Body of pancreas (tissue), 4 donors: Measurements from ENCODE around the gene PLCH1. TPM values are rescaled to one million over a fixed set of nuclear protein-coding genes. Genes with fewer than 3 reads are reported as not detected.

Source experiments
- ATAC-seq: fragments of 150-250 bp; one replicate; pipeline ENCODE4 v1.9.1; 2016
- DNase-seq, 4 donors: peaks; one replicate each; pipeline ENCODE4 v3.0.0-alpha.2; 2019
- H3K27ac ChIP-seq, 4 donors: fragments of 200-600 bp; sonication (generic); 1 replicate in 3 of 4; 2 replicates in 1 of 4; pipeline versions ENCODE4 v1.5.1 to v1.6.1; 2016 to 2019; ENCODE audit warnings: mild to moderate bottlenecking in 1 of 4, mixed read lengths in 1 of 4, moderate library complexity in 1 of 4
- H3K27me3 ChIP-seq, 2 donors: fragments of 200-600 bp; sonication (generic); one replicate each; pipeline ENCODE4 v1.6.0; 2016; ENCODE audit warnings: mild to moderate bottlenecking in 1 of 2
- H3K36me3 ChIP-seq, 2 donors: fragments of 200-600 bp; sonication (generic); replicated peaks in 1 of 2; 2 replicates each; pipeline ENCODE4 v1.5.1; 2016; ENCODE audit warnings: low read depth in 2 of 2; ENCODE audit not compliant: insufficient read depth in 1 of 2
- H3K4me1 ChIP-seq: fragments of 200-600 bp; sonication (generic); one replicate; pipeline ENCODE4 v1.6.0; 2016
- H3K4me3 ChIP-seq, 2 donors: fragments of 200-600 bp; sonication (generic); 1 replicate in 1 of 2; 2 replicates in 1 of 2; pipeline ENCODE4 v1.5.1; 2016 to 2019
- H3K9me3 ChIP-seq, 3 donors: fragments of 200-600 bp; sonication (generic); 1 replicate in 2 of 3; 2 replicates in 1 of 3; pipeline ENCODE4 v1.5.1; 2016
- POLR2A ChIP-seq, 3 donors: fragments of 450-650 bp; IDR thresholded peaks; one replicate each; pipeline ENCODE4 v1.6.1; 2016; ENCODE audit warnings: antibody characterized with exemption in 3 of 3, mild to moderate bottlenecking in 2 of 3
- WGBS, 2 donors: methylation state at CpG; one replicate each; pipeline ENCODE4 v1.1.5; 2017; 5-methylcytosine and 5-hydroxymethylcytosine counted together
- intact Hi-C: fragments of 100-400 bp; cut with DNase I; formaldehyde crosslinking; loops from one replicate; pipeline ENCODE4 v1.15.1; 2023
- total RNA-seq, 2 donors: library from RNA; depleted of rRNA; stranded (reverse); fragments of >200 nt; gene quantifications; one replicate each; pipeline ENCODE4 v1.1.0, GENCODE V29; 2016
- TF ChIP-seq, protein P1 (sequence below), 7 experiments: fragments of 450-650 bp in 4 of 7; fragments of 200-600 bp in 3 of 7; sonication (generic) in 3 of 7; IDR thresholded peaks; one replicate each; pipeline ENCODE4 v1.5.1; 2016 to 2019; ENCODE audit warnings: antibody characterized with exemption in 7 of 7

Gene PLCH1
- total RNA-seq, 2 donors from 2014 or later, result 3.0 to 5.2 TPM

DNA sequence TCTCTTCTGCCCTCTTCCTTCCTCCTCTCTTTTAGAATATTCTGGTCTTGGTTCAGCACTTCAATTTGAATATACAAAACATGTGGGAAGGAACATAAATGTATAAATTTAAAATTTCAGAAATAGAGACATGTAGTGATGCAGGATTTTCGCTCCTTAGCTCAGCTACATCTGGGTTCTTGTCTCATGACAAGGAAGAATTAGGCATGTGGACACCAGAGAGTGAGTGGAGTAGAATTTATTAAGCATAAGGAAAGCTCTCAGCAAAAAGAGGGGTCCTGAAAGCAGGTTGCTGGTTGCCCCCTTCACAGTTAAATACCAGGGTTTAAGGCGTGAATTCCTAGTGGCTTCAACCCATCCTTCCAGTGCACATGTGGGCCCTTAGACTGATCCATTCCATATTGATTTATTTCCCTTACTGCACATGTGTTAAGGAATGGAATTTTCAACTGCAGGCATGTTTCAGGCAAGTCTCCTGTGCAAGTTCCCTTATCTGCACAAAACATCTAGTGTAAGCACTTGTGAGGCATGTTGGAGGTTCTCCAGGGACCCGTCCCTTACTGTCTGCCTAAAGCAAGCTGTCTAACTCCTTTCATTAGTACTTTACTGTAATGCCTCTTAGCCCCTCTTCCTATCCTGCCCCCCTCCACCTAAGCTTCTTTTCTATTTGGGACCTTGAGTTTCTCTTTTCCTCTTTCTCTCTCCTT, 318.2 kb downstream of the PLCH1 start:
- ATAC-seq (no peak), DNase-seq (no peak)
- Histone ChIP-seq H3K27me3 (no peaks in the 10 kb centered on the region), H3K4me3 (no peak overlapping the region), H3K36me3 (no peaks in the 10 kb centered on the region), H3K27ac (no peak overlapping the region), H3K4me1 (no peaks in the 10 kb centered on the region), H3K9me3 (peaks cover 0 to 9% (median 0%) of the 10 kb centered on the region in 3 donors)
- TF ChIP-seq, protein P1, sequence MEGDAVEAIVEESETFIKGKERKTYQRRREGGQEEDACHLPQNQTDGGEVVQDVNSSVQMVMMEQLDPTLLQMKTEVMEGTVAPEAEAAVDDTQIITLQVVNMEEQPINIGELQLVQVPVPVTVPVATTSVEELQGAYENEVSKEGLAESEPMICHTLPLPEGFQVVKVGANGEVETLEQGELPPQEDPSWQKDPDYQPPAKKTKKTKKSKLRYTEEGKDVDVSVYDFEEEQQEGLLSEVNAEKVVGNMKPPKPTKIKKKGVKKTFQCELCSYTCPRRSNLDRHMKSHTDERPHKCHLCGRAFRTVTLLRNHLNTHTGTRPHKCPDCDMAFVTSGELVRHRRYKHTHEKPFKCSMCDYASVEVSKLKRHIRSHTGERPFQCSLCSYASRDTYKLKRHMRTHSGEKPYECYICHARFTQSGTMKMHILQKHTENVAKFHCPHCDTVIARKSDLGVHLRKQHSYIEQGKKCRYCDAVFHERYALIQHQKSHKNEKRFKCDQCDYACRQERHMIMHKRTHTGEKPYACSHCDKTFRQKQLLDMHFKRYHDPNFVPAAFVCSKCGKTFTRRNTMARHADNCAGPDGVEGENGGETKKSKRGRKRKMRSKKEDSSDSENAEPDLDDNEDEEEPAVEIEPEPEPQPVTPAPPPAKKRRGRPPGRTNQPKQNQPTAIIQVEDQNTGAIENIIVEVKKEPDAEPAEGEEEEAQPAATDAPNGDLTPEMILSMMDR (IDR thresholded peaks at IDR 0.05), result no peak
- no peak for TF ChIP-seq POLR2A (IDR thresholded peaks at IDR 0.05)
- intact Hi-C loops, result no loop called here
- 71 to 74% methylated on average over 3 of the region's 3 CpGs for WGBS, 2 donors

DNA sequence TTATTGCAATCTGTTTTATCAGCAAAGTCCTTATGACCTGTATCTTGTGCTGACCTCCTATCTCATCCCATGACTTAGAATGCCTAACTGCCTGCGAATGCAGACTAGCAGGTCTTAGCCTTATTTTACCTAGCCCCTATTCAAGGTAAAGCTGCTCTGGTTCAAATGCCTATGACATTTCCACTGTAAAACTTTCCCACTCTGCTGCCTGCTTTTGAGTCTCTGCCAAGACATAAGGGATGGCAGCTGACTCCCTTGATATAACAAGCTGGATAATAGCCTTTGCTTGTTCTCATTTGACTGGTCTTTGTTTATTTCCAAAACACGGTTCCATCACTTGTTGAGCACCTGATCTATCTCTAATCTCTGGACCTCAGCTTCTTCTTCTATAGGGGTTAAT, 319.5 kb downstream of the PLCH1 start:
- intact Hi-C loops, result no loop called here
- no peaks in the 10 kb centered on the region for H3K27me3 ChIP-seq
- no peak for ATAC-seq
- no peak overlapping the region for H3K27ac ChIP-seq
- DNase-seq, result no peak
- H3K9me3 ChIP-seq, result peaks cover 0 to 9% (median 0%) of the 10 kb centered on the region in 3 donors
- H3K36me3 ChIP-seq, result no peaks in the 10 kb centered on the region
- WGBS, 2 donors, result 75 to 78% methylated on average over 2 of the region's 2 CpGs
- no peak overlapping the region for H3K4me3 ChIP-seq
- H3K4me1 ChIP-seq, result no peaks in the 10 kb centered on the region
- no peak for TF ChIP-seq POLR2A (IDR thresholded peaks at IDR 0.05)
- TF ChIP-seq, protein P1 (IDR thresholded peaks at IDR 0.05), result no peak

DNA sequence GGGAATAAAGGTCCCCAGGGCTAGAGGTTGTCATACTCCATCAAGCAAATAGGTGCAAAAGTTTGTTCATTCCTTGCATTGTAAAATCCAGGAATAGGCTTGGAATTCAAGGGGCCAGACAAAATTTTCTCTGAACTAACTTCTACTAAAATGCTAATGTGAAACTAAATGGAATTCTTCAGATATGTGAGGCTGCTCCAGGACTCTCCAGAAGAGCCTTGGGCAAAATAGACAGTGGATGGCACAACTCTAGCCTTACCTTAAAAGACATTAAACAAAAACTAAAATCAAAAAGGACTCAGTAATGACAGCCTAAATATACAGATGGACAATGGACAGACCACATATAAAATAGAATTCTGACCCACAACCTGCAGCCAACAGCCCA, 320.6 kb downstream of the PLCH1 start:
- Histone ChIP-seq H3K36me3 (no peaks in the 10 kb centered on the region), H3K9me3 (peaks cover 0 to 9% (median 0%) of the 10 kb centered on the region in 3 donors), H3K27me3 (no peaks in the 10 kb centered on the region), H3K4me3 (no peak overlapping the region), H3K4me1 (no peaks in the 10 kb centered on the region), H3K27ac (no peak overlapping the region)
- DNase-seq, result no peak
- no peak for ATAC-seq
- intact Hi-C loops, result no loop called here
- no peak for TF ChIP-seq POLR2A (IDR thresholded peaks at IDR 0.05)
- TF ChIP-seq, protein P1 (IDR thresholded peaks at IDR 0.05), result no peak

DNA sequence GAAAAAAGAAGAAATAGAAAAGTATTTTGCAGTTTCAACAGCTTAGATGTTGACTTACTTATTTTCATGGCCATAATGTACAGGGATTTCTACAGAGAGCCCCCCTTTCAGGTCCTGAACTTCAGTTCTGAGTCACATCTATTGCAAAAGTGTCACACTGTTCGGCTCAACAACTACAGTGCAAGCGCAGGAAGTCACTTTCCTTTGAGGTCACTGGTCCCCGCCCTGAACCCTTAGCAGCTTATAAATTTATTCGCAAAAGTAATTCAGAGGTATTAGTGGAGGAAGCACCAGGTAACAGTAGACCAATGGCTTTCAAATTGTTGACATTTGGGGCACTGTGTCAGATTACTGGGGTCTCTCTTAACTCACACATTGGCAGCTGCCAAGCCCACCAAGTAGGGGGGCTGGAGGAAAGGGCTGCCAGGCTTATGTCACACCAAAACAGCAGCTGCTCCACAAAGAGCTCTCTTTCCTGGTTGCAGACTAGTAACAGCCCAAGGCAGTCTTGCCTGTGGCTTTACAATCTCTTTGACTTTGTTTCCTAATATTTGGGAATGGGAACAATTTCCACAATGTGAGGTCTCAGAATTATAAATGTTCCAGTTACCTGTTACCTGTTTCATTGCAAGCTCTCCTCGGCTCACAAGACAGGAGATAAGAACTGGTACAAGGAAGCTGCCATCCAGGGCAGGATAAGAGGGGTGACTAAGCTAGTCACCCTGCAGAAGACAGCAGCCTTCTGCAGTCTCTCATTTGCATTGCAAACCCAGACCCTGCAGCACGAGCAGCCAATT, 321.1 kb downstream of the PLCH1 start:
- intact Hi-C loops, result no loop called here
- ATAC-seq, result no peak
- Histone ChIP-seq H3K27me3 (no peaks in the 10 kb centered on the region), H3K4me1 (no peaks in the 10 kb centered on the region), H3K9me3 (peaks cover 0 to 9% (median 0%) of the 10 kb centered on the region in 3 donors), H3K36me3 (no peaks in the 10 kb centered on the region), H3K27ac (no peak overlapping the region), H3K4me3 (no peak overlapping the region)
- TF ChIP-seq POLR2A (IDR thresholded peaks at IDR 0.05), result no peak
- DNase-seq, result no peak
- 52 to 67% methylated on average over 6 of the region's 6 CpGs for WGBS, 2 donors

DNA sequence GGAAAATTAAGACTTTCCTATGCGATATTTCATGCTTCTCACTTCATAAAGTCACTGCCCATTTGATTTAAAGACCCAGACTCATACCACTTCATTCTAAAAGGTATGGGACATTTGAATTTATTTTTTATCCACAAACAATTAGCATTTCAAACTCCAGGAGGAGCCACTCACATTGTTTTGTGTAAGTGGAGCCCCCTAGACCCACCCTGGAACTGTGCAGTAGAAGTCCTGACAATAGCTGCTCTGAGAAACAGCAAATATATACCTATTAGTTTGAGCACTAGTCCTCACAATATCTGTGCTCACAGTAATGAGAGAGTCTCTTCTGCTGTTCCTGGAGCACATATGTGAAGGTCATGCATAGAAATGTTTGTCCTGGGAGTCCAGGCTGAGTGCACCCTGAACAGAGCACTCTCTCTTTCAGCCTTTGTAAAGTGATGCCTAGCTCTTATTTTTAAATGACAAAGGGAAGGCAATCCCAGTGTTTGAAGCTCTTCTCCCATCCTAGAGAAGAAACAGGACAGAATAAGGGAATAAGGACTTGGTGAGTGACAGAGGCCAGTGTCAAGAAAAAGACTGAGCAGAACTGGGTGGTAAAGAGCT, 323.9 kb downstream of the PLCH1 start:
- Histone ChIP-seq H3K36me3 (no peaks in the 10 kb centered on the region), H3K4me3 (no peak overlapping the region), H3K27me3 (no peaks in the 10 kb centered on the region), H3K9me3 (no peaks in the 10 kb centered on the region), H3K4me1 (no peaks in the 10 kb centered on the region), H3K27ac (no peak overlapping the region)
- intact Hi-C loops, result no loop called here
- no peak for ATAC-seq
- TF ChIP-seq, protein P1 (IDR thresholded peaks at IDR 0.05), result no peak
- TF ChIP-seq POLR2A (IDR thresholded peaks at IDR 0.05), result no peak
- 70 to 90% methylated on average over 1 of the region's 1 CpG for WGBS, 2 donors
- DNase-seq, result no peak
